ENCODE data around the gene AXL. TPM values are rescaled to one million over a fixed set of nuclear protein-coding genes. Genes with fewer than 3 reads are reported as not detected.

AXL gene
- total RNA-seq, 1 donor from 2014 or later = not detected

GRCh38 chr19:41186971-41187883 lies 31.8 kb upstream of the AXL start:
- Mint-ChIP-seq H3K4me1 (no peaks in the 10 kb centered on the region), H3K9me3 (no peaks in the 10 kb centered on the region), H3K27ac (no peak overlapping the region), H3K4me3 (no peak overlapping the region), H3K36me3 (ENCODE audit: low read depth) (no peaks in the 10 kb centered on the region), H3K27me3 (peaks cover 26% of the 10 kb centered on the region)
- DNase-seq (no peak), ATAC-seq (ENCODE audit: low read depth) (no peak)
- ChIA-PET CTCF (no interaction called here), POLR2A (no interaction called here)
- intact Hi-C loops (cut with micrococcal nuclease) = no loop called here
- TF ChIP-seq, protein P1, sequence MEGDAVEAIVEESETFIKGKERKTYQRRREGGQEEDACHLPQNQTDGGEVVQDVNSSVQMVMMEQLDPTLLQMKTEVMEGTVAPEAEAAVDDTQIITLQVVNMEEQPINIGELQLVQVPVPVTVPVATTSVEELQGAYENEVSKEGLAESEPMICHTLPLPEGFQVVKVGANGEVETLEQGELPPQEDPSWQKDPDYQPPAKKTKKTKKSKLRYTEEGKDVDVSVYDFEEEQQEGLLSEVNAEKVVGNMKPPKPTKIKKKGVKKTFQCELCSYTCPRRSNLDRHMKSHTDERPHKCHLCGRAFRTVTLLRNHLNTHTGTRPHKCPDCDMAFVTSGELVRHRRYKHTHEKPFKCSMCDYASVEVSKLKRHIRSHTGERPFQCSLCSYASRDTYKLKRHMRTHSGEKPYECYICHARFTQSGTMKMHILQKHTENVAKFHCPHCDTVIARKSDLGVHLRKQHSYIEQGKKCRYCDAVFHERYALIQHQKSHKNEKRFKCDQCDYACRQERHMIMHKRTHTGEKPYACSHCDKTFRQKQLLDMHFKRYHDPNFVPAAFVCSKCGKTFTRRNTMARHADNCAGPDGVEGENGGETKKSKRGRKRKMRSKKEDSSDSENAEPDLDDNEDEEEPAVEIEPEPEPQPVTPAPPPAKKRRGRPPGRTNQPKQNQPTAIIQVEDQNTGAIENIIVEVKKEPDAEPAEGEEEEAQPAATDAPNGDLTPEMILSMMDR (IDR thresholded peaks at IDR 0.05) = no peak

DNA sequence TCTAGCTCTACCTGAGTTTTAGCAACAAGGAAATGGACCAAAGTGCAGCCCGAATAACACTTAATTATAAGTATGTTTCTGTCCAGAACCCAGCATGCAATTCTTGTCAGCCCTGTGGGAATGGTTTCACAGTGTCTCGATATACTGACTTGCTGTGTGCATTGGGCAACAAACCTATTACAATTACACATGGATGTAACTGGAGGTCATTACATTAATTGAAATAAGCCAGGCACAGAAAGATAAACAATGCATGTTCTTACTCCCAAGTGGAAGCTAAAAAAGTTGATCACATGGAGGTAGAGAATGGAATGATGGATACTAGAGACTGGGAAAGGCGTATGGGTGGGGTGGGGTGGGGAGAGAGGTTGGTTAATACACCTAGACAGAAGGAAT lies 31.1 kb upstream of the AXL start:
- ATAC-seq (ENCODE audit: low read depth) (no peak), DNase-seq (no peak)
- Mint-ChIP-seq H3K27ac (no peak overlapping the region), H3K4me3 (no peak overlapping the region), H3K36me3 (ENCODE audit: low read depth) (no peaks in the 10 kb centered on the region), H3K4me1 (peaks cover 2% of the 10 kb centered on the region), H3K9me3 (no peaks in the 10 kb centered on the region), H3K27me3 (peaks cover 31% of the 10 kb centered on the region)
- intact Hi-C loops (cut with micrococcal nuclease) = no loop called here
- POLR2A ChIA-PET = no interaction called here
- TF ChIP-seq, protein P1 (IDR thresholded peaks at IDR 0.05) = no peak
- CTCF ChIA-PET = no interaction called here

- Mint-ChIP-seq H3K4me1 (peaks cover 2% of the 10 kb centered on the region), H3K4me3 (no peak overlapping the region), H3K27ac (no peak overlapping the region), H3K36me3 (ENCODE audit: low read depth) (no peaks in the 10 kb centered on the region), H3K27me3 (peaks cover 41% of the 10 kb centered on the region), H3K9me3 (no peaks in the 10 kb centered on the region)
- DNase-seq = no peak
- TF ChIP-seq, protein P1 (IDR thresholded peaks at IDR 0.05) = no peak
- ChIA-PET POLR2A (no interaction called here), CTCF (no interaction called here)
- ATAC-seq (ENCODE audit: low read depth) = no peak
- intact Hi-C loops (cut with micrococcal nuclease) = no loop called here
Observed at GRCh38 chr19:41189425-41190065, 29.5 kb upstream of the AXL start.

GRCh38 chr19:41192574-41193429 lies 26.2 kb upstream of the AXL start, which contains the start of gene CYP2S1:
Gene CYP2S1 (plus strand): TSS chr19:41193219. CDS start chr19:41193265, 46 bp downstream.
- intact Hi-C loops (cut with micrococcal nuclease) = no loop called here
- no peak within 1 kb of the TSS for H3K4me3 Mint-ChIP-seq
- H3K27ac Mint-ChIP-seq = no peak within 1 kb of the TSS
- no peaks in the 10 kb centered on the region for H3K9me3 Mint-ChIP-seq
- H3K36me3 Mint-ChIP-seq (ENCODE audit: low read depth) = no peaks in the 10 kb centered on the region
- ChIA-PET CTCF (no interaction called here), POLR2A (no interaction called here)
- H3K27me3 Mint-ChIP-seq = peaks cover 49% of the 10 kb centered on the region
- ATAC-seq (ENCODE audit: low read depth) (no peak), DNase-seq (no peak)
- TF ChIP-seq, protein P1 (IDR thresholded peaks at IDR 0.05) = no peak
- H3K4me1 Mint-ChIP-seq = peaks cover 2% of the 10 kb centered on the region

Measured in activated B cell treated with CpG ODN at 0.5 μM for 24 hours (primary cell).